ENCODE results near the gene NR6A1. TPM values are rescaled to one million over a fixed set of nuclear protein-coding genes. Genes with fewer than 3 reads are reported as not detected.
A peak's percentile ranks its signal among the peaks of the same experiment; 100 is the strongest.

The NR6A1 gene
- total RNA-seq, 1 experiment from 2014 or later: 99.3 TPM

DNA sequence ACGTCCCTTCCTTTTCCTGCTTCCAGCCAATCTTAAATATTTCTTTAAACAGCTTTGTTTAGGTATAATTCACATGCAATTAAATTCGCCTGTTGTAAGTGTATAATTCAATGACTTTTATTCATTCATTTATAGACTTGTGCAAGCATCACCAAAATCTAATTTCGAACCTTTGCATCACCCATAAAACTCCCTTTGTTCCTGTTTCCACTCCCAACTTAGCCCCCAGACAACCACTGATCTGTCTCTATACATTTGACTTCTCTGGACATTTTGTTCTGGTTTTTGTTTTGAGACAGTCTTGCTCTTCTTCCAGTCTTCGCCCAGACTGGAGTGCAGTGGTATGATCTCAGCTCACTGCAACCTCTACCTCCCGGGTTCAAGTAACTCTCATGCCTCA lies 71.5 kb downstream of the NR6A1 start:
- no peak overlapping the region for H3K56ac ChIP-seq (ENCODE audit: insufficient read length, low read depth, low read length)
- Mint-ChIP-seq H3K4me3 (no peak overlapping the region), H3K36me3 (ENCODE audit: insufficient read depth in 1 of 3, low read depth in 3 of 3) (peaks cover 7 to 19% (median 16%) of the 10 kb centered on the region in 3 experiments), H3K27me3 (ENCODE audit: low read depth) (no peaks in the 10 kb centered on the region), H3K4me1 (peaks cover 41 to 46% of the 10 kb centered on the region in 2 experiments), H3K9me3 (peaks cover 0 to 2% of the 10 kb centered on the region in 2 experiments; a peak in 2 of 5 replicates), H3K27ac (peak overlapping the region in 2 of 3 experiments; percentile 9 to 31; a peak in 1 of 7 replicates)
- no peak for TF ChIP-seq CTCF (conservative IDR thresholded peaks at IDR 0.05)
- no peak overlapping the region for H3K18ac ChIP-seq (ENCODE audit: insufficient read length, low read depth, low read length)
- H3K4ac ChIP-seq (ENCODE audit: low read depth, low read length): no peak overlapping the region
- no peak overlapping the region for H2BK120ac ChIP-seq (ENCODE audit: low read depth, low read length, poor library complexity, severe bottlenecking)
- H3K27ac ChIP-seq (ENCODE audit: insufficient read length, low read depth, low read length): no peak overlapping the region
- H3T11ph ChIP-seq (ENCODE audit: low read length): no peak overlapping the region
- no peak overlapping the region for H2BK5ac ChIP-seq (ENCODE audit: insufficient read length, low read length)
- no peak overlapping the region for H4K91ac ChIP-seq (ENCODE audit: insufficient read length, low read depth, low read length)
- H3K79me2 ChIP-seq (ENCODE audit: insufficient read depth, low read length): no peaks in the 10 kb centered on the region
- H3K9me3 ChIP-seq (ENCODE audit: control insufficient read depth, low read depth, low read length): no peaks in the 10 kb centered on the region
- no peak overlapping the region for H3K9ac ChIP-seq (ENCODE audit: extremely low read depth, insufficient read length, low read length)
- no peak overlapping the region for H3K14ac ChIP-seq (ENCODE audit: insufficient read depth, low read length)
- no peaks in the 10 kb centered on the region for H3K27me3 ChIP-seq (ENCODE audit: insufficient read depth, low read length)
- no peak overlapping the region for H4K8ac ChIP-seq (replicated peaks; ENCODE audit: insufficient read length, low read depth, low read length)
- H2BK15ac ChIP-seq (ENCODE audit: low read depth, low read length): no peak overlapping the region
- H2BK12ac ChIP-seq (ENCODE audit: insufficient read length, low read depth, low read length): no peak overlapping the region
- no peaks in the 10 kb centered on the region for H3K23me2 ChIP-seq (ENCODE audit: insufficient read length, low read depth, low read length, poor library complexity, severe bottlenecking)
- H2AFZ ChIP-seq (ENCODE audit: low read length): no peak overlapping the region
- no peaks in the 10 kb centered on the region; the same call in 1 of the 2 replicates for H3K4me1 ChIP-seq (ENCODE audit: insufficient read depth, low read length)
- H3K23ac ChIP-seq (ENCODE audit: insufficient read length, low read depth, low read length): no peak overlapping the region
- H2AK5ac ChIP-seq (ENCODE audit: insufficient read length, low read length): no peak overlapping the region
- no peak overlapping the region for H4K5ac ChIP-seq (ENCODE audit: insufficient read length, low read depth, low read length)
- H2BK20ac ChIP-seq (ENCODE audit: low read depth, low read length, poor library complexity, severe bottlenecking): no peak overlapping the region
- H3K4me2 ChIP-seq (ENCODE audit: insufficient read depth, insufficient read length, low read length): no peak overlapping the region
- no peaks in the 10 kb centered on the region for H3K79me1 ChIP-seq (ENCODE audit: insufficient read depth, low read depth, low read length, poor library complexity, severe bottlenecking)
- H4K20me1 ChIP-seq (ENCODE audit: control insufficient read depth, insufficient read depth, insufficient read length): no peaks in the 10 kb centered on the region
- no CpG with 5 or more reads among the region's 5 CpGs for WGBS (ENCODE audit: extremely low coverage, insufficient read length, low lambda C conversion rate)
- no peak for DNase-seq

Data from H9 (cell line).